BJ (cell line): ENCODE data around the gene THSD8. TPM values are rescaled to one million over a fixed set of nuclear protein-coding genes. Genes with fewer than 3 reads are reported as not detected.
"Not testable (repeated sequence)": the region's sequence is repeated elsewhere in the genome, so short reads cannot be mapped to it uniquely, and the experiment has no call there.

Experiments used
- CTCF ChIA-PET: fragments of 350-600 bp; formaldehyde crosslinking; extraction: SDS; loops from one replicate; lab custom pipeline; 2021; ENCODE audit warnings: antibody characterized with exemption, inconsistent platforms; lab: Yijun Ruan, JAX
- POLR2A ChIA-PET: fragments of 300-600 bp; sonication (Branson Sonifier 250); formaldehyde crosslinking; extraction: SDS; loops from one replicate; lab custom pipeline; 2021; ENCODE audit warnings: antibody characterized with exemption; lab: Charles Lee
- DNase-seq: peaks from one replicate; pipeline ENCODE4 v3.0.0-alpha.2; 2011; ENCODE audit warnings: low read depth
- H3K27me3 ChIP-seq: 2 replicates; pipeline ENCODE4 v1.6.0; 2011; ENCODE audit warnings: low read length; ENCODE audit not compliant: control insufficient read depth, insufficient read depth
- H3K36me3 ChIP-seq: 2 replicates; pipeline ENCODE4 v1.5.1; 2011; ENCODE audit warnings: low read length; ENCODE audit not compliant: control insufficient read depth, insufficient read depth
- H3K4me3 ChIP-seq: 2 replicates; pipeline ENCODE4 v1.5.1; 2011; ENCODE audit warnings: low read depth, mild to moderate bottlenecking, control low read depth, low read length
- polyA plus RNA-seq: library from polyadenylated mRNA; depleted of rRNA; stranded (reverse); fragments of >200 nt; gene quantifications from 2 replicates; pipeline ENCODE4 v1.2.3, GENCODE V29; 2011
- TF ChIP-seq, protein P1 (sequence below): IDR thresholded peaks from 2 replicates; pipeline ENCODE4 v1.5.1; 2011; ENCODE audit warnings: low read depth, mild to moderate bottlenecking, control low read depth, inconsistent platforms, low read length, moderate library complexity; ENCODE audit not compliant: insufficient read depth

THSD8 gene
- polyA plus RNA-seq, 1 experiment: 0.75 TPM

DNA sequence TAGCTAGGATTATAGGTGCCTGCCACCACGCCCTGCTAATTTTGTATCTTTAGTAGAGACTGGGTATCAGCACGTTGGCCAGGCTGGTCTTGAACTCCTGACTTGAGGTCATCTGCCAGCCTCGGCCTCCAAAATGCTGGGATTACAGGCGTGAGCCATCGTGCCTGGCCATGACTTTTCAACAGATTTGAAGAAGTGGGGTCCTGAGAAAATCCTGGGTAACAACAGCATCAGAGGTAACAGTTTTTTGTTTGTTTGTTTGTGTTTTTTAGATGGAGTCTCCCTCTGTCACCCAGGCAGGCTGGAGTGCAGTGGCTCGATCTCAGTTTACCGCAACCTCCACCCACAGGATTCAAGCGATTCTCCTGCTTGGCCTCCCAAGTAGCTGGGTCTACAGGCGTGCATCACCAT is 6.9 kb upstream of the THSD8 start:
- Histone ChIP-seq H3K27me3 (no peaks in the 10 kb centered on the region), H3K4me3 (no peak overlapping the region), H3K36me3 (peaks cover 8% of the 10 kb centered on the region)
- ChIA-PET CTCF (interaction anchor here (0.6 to 17.9 kb wide), 9 partner anchors 11 to 84 kb away, joined by 3 to 874 read pairs (median 8); partner anchors contain the start of genes HOOK2 and RNASEH2A), POLR2A (interaction anchor here (1.4 kb wide), 1 partner anchor 29 kb away, joined by 3 read pairs; no protein-coding TSS in a partner anchor)
- no peak for DNase-seq
- TF ChIP-seq, protein P1, sequence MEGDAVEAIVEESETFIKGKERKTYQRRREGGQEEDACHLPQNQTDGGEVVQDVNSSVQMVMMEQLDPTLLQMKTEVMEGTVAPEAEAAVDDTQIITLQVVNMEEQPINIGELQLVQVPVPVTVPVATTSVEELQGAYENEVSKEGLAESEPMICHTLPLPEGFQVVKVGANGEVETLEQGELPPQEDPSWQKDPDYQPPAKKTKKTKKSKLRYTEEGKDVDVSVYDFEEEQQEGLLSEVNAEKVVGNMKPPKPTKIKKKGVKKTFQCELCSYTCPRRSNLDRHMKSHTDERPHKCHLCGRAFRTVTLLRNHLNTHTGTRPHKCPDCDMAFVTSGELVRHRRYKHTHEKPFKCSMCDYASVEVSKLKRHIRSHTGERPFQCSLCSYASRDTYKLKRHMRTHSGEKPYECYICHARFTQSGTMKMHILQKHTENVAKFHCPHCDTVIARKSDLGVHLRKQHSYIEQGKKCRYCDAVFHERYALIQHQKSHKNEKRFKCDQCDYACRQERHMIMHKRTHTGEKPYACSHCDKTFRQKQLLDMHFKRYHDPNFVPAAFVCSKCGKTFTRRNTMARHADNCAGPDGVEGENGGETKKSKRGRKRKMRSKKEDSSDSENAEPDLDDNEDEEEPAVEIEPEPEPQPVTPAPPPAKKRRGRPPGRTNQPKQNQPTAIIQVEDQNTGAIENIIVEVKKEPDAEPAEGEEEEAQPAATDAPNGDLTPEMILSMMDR: no peak

DNA sequence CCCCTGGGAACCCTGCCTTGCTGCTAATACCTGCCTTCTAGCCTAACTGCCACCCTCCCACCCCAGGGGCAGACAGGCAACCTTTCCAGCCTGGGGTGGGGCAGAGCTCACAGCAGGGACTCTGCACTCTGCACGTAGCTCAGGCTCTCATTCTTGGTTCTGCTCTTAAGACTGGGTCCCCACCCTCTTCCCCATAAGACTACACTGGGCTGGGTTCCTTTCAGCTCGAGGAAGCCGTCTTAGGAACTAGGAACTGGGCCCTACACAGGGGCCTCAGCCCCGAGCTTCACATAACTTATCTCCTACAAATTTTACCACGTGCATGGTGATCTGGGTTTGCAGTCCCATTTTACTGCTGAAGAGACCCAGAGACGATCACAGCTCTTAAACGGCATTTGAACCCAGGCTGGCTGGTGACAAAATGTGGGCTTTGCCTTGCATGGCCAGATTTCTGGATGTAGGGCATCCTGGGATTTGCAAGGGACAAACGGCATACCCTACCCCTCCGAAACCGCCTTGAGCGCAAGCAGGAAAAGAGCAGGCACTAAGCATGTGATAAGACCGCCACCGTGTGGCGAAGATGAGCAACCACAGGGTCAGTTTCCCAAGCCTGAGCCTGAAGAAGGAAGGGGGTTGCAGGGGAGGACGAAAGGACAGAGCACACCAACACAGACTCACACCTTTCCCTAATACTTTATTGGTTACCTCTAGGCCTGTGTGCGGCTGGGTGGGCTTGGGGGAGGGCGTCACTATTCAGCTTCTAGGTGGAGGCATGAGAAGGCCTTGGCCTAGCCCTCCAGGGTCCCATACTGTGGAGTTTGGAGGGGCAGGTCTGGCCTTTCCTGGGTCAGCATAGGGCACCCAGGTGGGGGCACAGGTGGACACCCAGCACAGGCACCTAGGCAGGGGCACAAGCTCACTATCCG is 5.5 kb upstream of the THSD8 start:
- ChIA-PET CTCF (interaction anchor here (0.6 to 17.9 kb wide), 16 partner anchors 10 to 120 kb away, joined by 3 to 874 read pairs (median 5); partner anchors contain the start of genes HOOK2, RNASEH2A and TRIR), POLR2A (interaction anchor here (0.6 to 1.4 kb wide), 2 partner anchors 15 to 30 kb away, joined by 3 to 4 read pairs; no protein-coding TSS in a partner anchor)
- H3K36me3 ChIP-seq: peaks cover 12% of the 10 kb centered on the region
- no peak overlapping the region for H3K4me3 ChIP-seq
- TF ChIP-seq, protein P1: peak; percentile 90
- no peaks in the 10 kb centered on the region for H3K27me3 ChIP-seq
- DNase-seq: no peak

- DNase-seq: no peak
- ChIA-PET POLR2A (no interaction called here), CTCF (interaction anchor here (0.6 to 17.9 kb wide), 7 partner anchors 9 to 80 kb away, joined by 3 to 874 read pairs (median 10); partner anchors contain the start of genes HOOK2, RNASEH2A and TRIR)
- Histone ChIP-seq H3K4me3 (no peak overlapping the region), H3K36me3 (peaks cover 12% of the 10 kb centered on the region), H3K27me3 (no peaks in the 10 kb centered on the region)
- TF ChIP-seq, protein P1: no peak
These were observed 4.7 kb upstream of the THSD8 start for GRCh38 chr19:12797141-12797587.

- DNase-seq, POLR2A ChIA-PET, H3K27me3 ChIP-seq, H3K4me3 ChIP-seq: not testable (repeated sequence)
- peaks cover 11% of the 10 kb centered on the region for H3K36me3 ChIP-seq
- CTCF ChIA-PET: interaction anchor here (0.6 to 17.9 kb wide), 4 partner anchors 31 to 81 kb away, joined by 3 to 874 read pairs (median 12); partner anchors contain the start of gene HOOK2
These were observed 4.3 kb upstream of the THSD8 start for GRCh38 chr19:12797607-12798006.

GRCh38 chr19:12799742-12800465 is 2.0 kb upstream of the THSD8 start:
- no peaks in the 10 kb centered on the region for H3K27me3 ChIP-seq
- no peak for DNase-seq
- H3K36me3 ChIP-seq: peaks cover 10% of the 10 kb centered on the region
- ChIA-PET POLR2A (no interaction called here), CTCF (interaction anchor here (0.9 to 17.9 kb wide), 5 partner anchors 33 to 80 kb away, joined by 3 to 874 read pairs (median 4); partner anchors contain the start of gene HOOK2)
- TF ChIP-seq, protein P1: no peak
- H3K4me3 ChIP-seq: no peak overlapping the region
